GM13977 (cell line): ENCODE data around the gene GDF11.

ENCODE experiments used
- DNase-seq: peaks from one replicate; pipeline ENCODE4 v3.0.0; 2012; ENCODE audit warnings: low spot score
- CTCF ChIP-seq: IDR thresholded peaks from 2 replicates; pipeline ENCODE4 v1.5.1; 2012; ENCODE audit warnings: mild to moderate bottlenecking, control low read depth; ENCODE audit not compliant: insufficient read depth; ENCODE audit errors: extremely low read depth, missing control alignments
- in situ Hi-C: fragments of 300-500 bp; cut with MboI; formaldehyde crosslinking; loops from one replicate; pipeline ENCODE4 v1.12.0; 2022; ENCODE audit warnings: low sequenced_read_pairs, low pct_unique_long_range_greater_than_20kb, mixed read lengths, inconsistent platforms; ENCODE audit not compliant: unreplicated experiment

Gene GDF11

GRCh38 chr12:55742719-55743405 is at the start of gene GDF11:
Gene GDF11 (plus strand): TSS chr12:55743122. CDS start chr12:55743317, 195 bp downstream.
- in situ Hi-C loops: loop anchor here (10.0 to 25.0 kb wide), 2 partner anchors 202 to 294 kb away; partner anchors contain the start of gene RPS26
- TF ChIP-seq CTCF: no peak
- peak; percentile 90 for DNase-seq

GRCh38 chr12:55693323-55694187 is 49.4 kb upstream of the GDF11 start:
- TF ChIP-seq CTCF: no peak
- in situ Hi-C loops: no loop called here
- DNase-seq: no peak

- no peak for TF ChIP-seq CTCF
- no peak for DNase-seq
- in situ Hi-C loops: no loop called here
These were observed 48.8 kb upstream of the GDF11 start for GRCh38 chr12:55694188-55694515.

GRCh38 chr12:55694651-55695050 is 48.3 kb upstream of the GDF11 start:
- DNase-seq: no peak
- in situ Hi-C loops: no loop called here
- no peak for TF ChIP-seq CTCF

GRCh38 chr12:55695349-55695748 is 47.6 kb upstream of the GDF11 start:
- no peak for TF ChIP-seq CTCF

GRCh38 chr12:55696141-55696540 is 46.8 kb upstream of the GDF11 start:
- DNase-seq: no peak
- in situ Hi-C loops: no loop called here
- no peak for TF ChIP-seq CTCF

More at GRCh38 chr12:55695349-55695748, 47.6 kb upstream of the GDF11 start:
- DNase-seq: no peak
- in situ Hi-C loops: no loop called here
